Keratinocyte (primary cell): ENCODE results near the gene MARVELD1. TPM values are rescaled to one million over a fixed set of nuclear protein-coding genes. Genes with fewer than 3 reads are reported as not detected.

Experiments
- DNase-seq: peaks from one replicate; pipeline ENCODE4 v3.0.0-alpha.2; 2011; ENCODE audit warnings: low read depth, missing footprints, low spot score
- FAIRE-seq: peaks from 2 replicates; lab custom pipeline; 2011; peaks lifted over from hg19 to GRCh38; lab: Jason Lieb, UNC
- H2AFZ ChIP-seq: 2 replicates; pipeline ENCODE4 v1.6.0; 2012; ENCODE audit warnings: low read length, control low read depth, inconsistent platforms; ENCODE audit not compliant: control insufficient read depth
- H3K27ac ChIP-seq: 2 replicates; pipeline ENCODE4 v1.5.1; 2011; ENCODE audit warnings: low read length; ENCODE audit not compliant: control insufficient read depth, insufficient read depth
- H3K27me3 ChIP-seq: 3 replicates; pipeline ENCODE4 v1.6.0; 2011; ENCODE audit warnings: low read length; ENCODE audit not compliant: control insufficient read depth, insufficient read depth; ENCODE audit errors: extremely low read depth
- H3K36me3 ChIP-seq, 2 experiments: 2 replicates in 1 of 2; 3 replicates in 1 of 2; pipeline ENCODE4 v1.5.1; 2011; ENCODE audit warnings: low read length in 2 of 2, mild to moderate bottlenecking in 1 of 2; ENCODE audit not compliant: control insufficient read depth in 2 of 2, insufficient read depth in 2 of 2; ENCODE audit errors: extremely low read depth in 1 of 2
- H3K4me1 ChIP-seq: 3 replicates; pipeline ENCODE4 v1.5.1; 2011; ENCODE audit warnings: low read length; ENCODE audit not compliant: control insufficient read depth, insufficient read depth; ENCODE audit errors: extremely low read depth
- H3K4me2 ChIP-seq: 3 replicates; pipeline ENCODE4 v1.6.0; 2011; ENCODE audit warnings: low read depth, low read length; ENCODE audit not compliant: control insufficient read depth, insufficient read depth; ENCODE audit errors: extremely low read depth
- H3K4me3 ChIP-seq, 3 experiments: fragments of 200-600 bp in 1 of 3; sonication (generic) in 1 of 3; 2 replicates in 2 of 3; 3 replicates in 1 of 3; pipeline ENCODE4 v1.5.1; 2011 to 2016; ENCODE audit warnings: low read length in 3 of 3, mild to moderate bottlenecking in 3 of 3, control low read depth in 2 of 3, inconsistent platforms in 1 of 3, low read depth in 1 of 3, mixed read lengths in 1 of 3, mixed run types in 1 of 3, moderate library complexity in 1 of 3; ENCODE audit not compliant: control insufficient read depth in 2 of 3, insufficient read depth in 2 of 3; ENCODE audit errors: extremely low read depth in 1 of 3
- H3K79me2 ChIP-seq: 2 replicates; pipeline ENCODE4 v1.6.0; 2012; ENCODE audit warnings: low read length; ENCODE audit not compliant: control insufficient read depth, insufficient read depth
- H3K9ac ChIP-seq: 3 replicates; pipeline ENCODE4 v1.6.0; 2011; ENCODE audit warnings: low read length; ENCODE audit not compliant: control insufficient read depth, insufficient read depth; ENCODE audit errors: extremely low read depth
- H3K9me1 ChIP-seq: 3 replicates; pipeline ENCODE4 v1.6.0; 2011; ENCODE audit warnings: low read length; ENCODE audit not compliant: control insufficient read depth, insufficient read depth; ENCODE audit errors: extremely low read depth
- H3K9me3 ChIP-seq: 2 replicates; pipeline ENCODE4 v1.5.1; 2012; ENCODE audit warnings: low read depth, low read length; ENCODE audit not compliant: control insufficient read depth
- H4K20me1 ChIP-seq: 3 replicates; pipeline ENCODE4 v1.6.0; 2011; ENCODE audit warnings: low read length; ENCODE audit not compliant: control insufficient read depth, insufficient read depth; ENCODE audit errors: extremely low read depth
- CTCF ChIP-seq, 3 experiments: IDR thresholded peaks in 1 of 3; conservative IDR thresholded peaks in 1 of 3; optimal IDR thresholded peaks in 1 of 3; 2 replicates in 2 of 3; 3 replicates in 1 of 3; pipeline versions ENCODE3 to v1.5.1; 2011; ENCODE audit warnings: low read length in 3 of 3, mild to moderate bottlenecking in 3 of 3, moderate library complexity in 2 of 3, control low read depth in 1 of 3, inconsistent platforms in 1 of 3; ENCODE audit not compliant: insufficient read depth in 2 of 3; ENCODE audit errors: extremely low read depth in 1 of 3
- EZH2 ChIP-seq: IDR thresholded peaks from one replicate; pipeline ENCODE4 v1.6.1; 2012; ENCODE audit warnings: inconsistent platforms, mild to moderate bottlenecking, low read length, moderate library complexity
- dilution Hi-C: fragments of 300-500 bp; cut with MboI; formaldehyde crosslinking; loops from one replicate; pipeline ENCODE4 v1.7.0; 2020; ENCODE audit warnings: low sequenced_read_pairs; ENCODE audit not compliant: extremely low pct_ligation_motif_present
- polyA plus RNA-seq, 5 experiments: library from polyadenylated mRNA; depleted of rRNA in 3 of 5; stranded (reverse) in 3 of 5; stranded (forward) in 1 of 5; unstranded in 1 of 5; fragments of >200 nt; gene quantifications; 1 replicate in 1 of 5; 2 replicates in 3 of 5; 3 replicates in 1 of 5; pipeline versions ENCODE4 v1.2.1 to v1.2.3, GENCODE V29; 2011 to 2012; ENCODE audit warnings: missing spikeins in 2 of 5, low read depth in 1 of 5, low replicate concordance in 1 of 5

Gene MARVELD1
- polyA plus RNA-seq, 1 donor (not counting 4 experiments of a cell fraction or from before 2014, with no cell fraction given): 39.7 TPM

- H3K4me3 ChIP-seq: no peak overlapping the region
- H2AFZ ChIP-seq: peak overlapping the region; percentile 79
- no peaks in the 10 kb centered on the region for H3K9me3 ChIP-seq
- dilution Hi-C loops: loop anchor here (5.0 kb wide), 1 partner anchor 39 kb away; the partner anchor contains the start of gene AVPI1
- DNase-seq: no peak
- H3K4me2 ChIP-seq: peak overlapping the region; percentile 49
- FAIRE-seq: peak; percentile 76
- H3K9ac ChIP-seq: peak overlapping the region; percentile 0
- H4K20me1 ChIP-seq: no peaks in the 10 kb centered on the region
- H3K79me2 ChIP-seq: no peaks in the 10 kb centered on the region
- peak overlapping the region; percentile 58 for H3K27ac ChIP-seq
- TF ChIP-seq CTCF (optimal IDR thresholded peaks at IDR 0.05 in 1 of 3, IDR thresholded peaks at IDR 0.05 in 1 of 3, conservative IDR thresholded peaks at IDR 0.05 in 1 of 3; ENCODE audit: extremely low read depth in 1 of 3, insufficient read depth in 2 of 3, low read length in 3 of 3): no peak
- TF ChIP-seq EZH2: no peak
- H3K36me3 ChIP-seq: no peaks in the 10 kb centered on the region
- peaks cover 18% of the 10 kb centered on the region for H3K4me1 ChIP-seq
- H3K27me3 ChIP-seq: no peaks in the 10 kb centered on the region
- no peaks in the 10 kb centered on the region for H3K9me1 ChIP-seq
Measured at GRCh38 chr10:97726636-97727178, 13.2 kb downstream of the MARVELD1 start.

GRCh38 chr10:97729014-97729413, 15.5 kb downstream of the MARVELD1 start:
- H4K20me1 ChIP-seq: no peaks in the 10 kb centered on the region
- no peaks in the 10 kb centered on the region for H3K79me2 ChIP-seq
- H3K4me3 ChIP-seq: no peak overlapping the region
- dilution Hi-C loops: loop anchor here (5.0 kb wide), 1 partner anchor 42 kb away; the partner anchor contains the start of gene AVPI1
- H3K27ac ChIP-seq: no peak overlapping the region
- H3K4me1 ChIP-seq: peaks cover 14% of the 10 kb centered on the region
- H3K9ac ChIP-seq: no peak overlapping the region
- DNase-seq (no peak), FAIRE-seq (no peak)
- TF ChIP-seq CTCF (optimal IDR thresholded peaks at IDR 0.05 in 1 of 3, IDR thresholded peaks at IDR 0.05 in 1 of 3, conservative IDR thresholded peaks at IDR 0.05 in 1 of 3; ENCODE audit: extremely low read depth in 1 of 3, insufficient read depth in 2 of 3, low read length in 3 of 3): no peak
- TF ChIP-seq EZH2: no peak
- H3K4me2 ChIP-seq: no peak overlapping the region
- H3K36me3 ChIP-seq: no peaks in the 10 kb centered on the region
- no peaks in the 10 kb centered on the region for H3K27me3 ChIP-seq
- no peak overlapping the region for H2AFZ ChIP-seq
- no peaks in the 10 kb centered on the region for H3K9me1 ChIP-seq
- H3K9me3 ChIP-seq: no peaks in the 10 kb centered on the region
